PFSK-1 (cell line): ENCODE results near the gene ZSCAN22.

Source experiments
- FOXP2 ChIP-seq: optimal IDR thresholded peaks from 2 replicates; pipeline ENCODE3; 2011; ENCODE audit warnings: borderline replicate concordance, control low read depth, inconsistent platforms; ENCODE audit not compliant: insufficient read depth; ENCODE audit errors: extremely low read length, extremely low read depth
- POLR2AphosphoS5 ChIP-seq: IDR thresholded peaks from 2 replicates; pipeline ENCODE4 v1.6.1; 2012; ENCODE audit warnings: low read depth, mild to moderate bottlenecking, control low read depth, low read length, moderate library complexity
- SIN3A ChIP-seq: IDR thresholded peaks from 2 replicates; pipeline ENCODE4 v1.6.1; 2012; ENCODE audit warnings: mild to moderate bottlenecking, low read length, moderate library complexity, borderline replicate concordance; ENCODE audit not compliant: insufficient read depth
- TAF1 ChIP-seq: IDR thresholded peaks from 2 replicates; pipeline ENCODE4 v1.6.1; 2012; ENCODE audit warnings: low read length, control low read depth, borderline replicate concordance; ENCODE audit not compliant: insufficient read depth
- TF ChIP-seq, protein P1 (sequence below), 2 experiments: IDR thresholded peaks; 2 replicates each; pipeline versions ENCODE4 v1.6.1 to v1.8.0; 2011 to 2012; ENCODE audit warnings: low read depth in 2 of 2, low read length in 2 of 2, control low read depth in 1 of 2, inconsistent platforms in 1 of 2, mild to moderate bottlenecking in 1 of 2, moderate library complexity in 1 of 2; ENCODE audit not compliant: insufficient read depth in 1 of 2

The ZSCAN22 gene

GRCh38 chr19:58336820-58337219, 10.0 kb downstream of the ZSCAN22 start:
- TF ChIP-seq FOXP2: no peak
- no peak for TF ChIP-seq TAF1
- no peak for TF ChIP-seq SIN3A
- TF ChIP-seq, protein P1, sequence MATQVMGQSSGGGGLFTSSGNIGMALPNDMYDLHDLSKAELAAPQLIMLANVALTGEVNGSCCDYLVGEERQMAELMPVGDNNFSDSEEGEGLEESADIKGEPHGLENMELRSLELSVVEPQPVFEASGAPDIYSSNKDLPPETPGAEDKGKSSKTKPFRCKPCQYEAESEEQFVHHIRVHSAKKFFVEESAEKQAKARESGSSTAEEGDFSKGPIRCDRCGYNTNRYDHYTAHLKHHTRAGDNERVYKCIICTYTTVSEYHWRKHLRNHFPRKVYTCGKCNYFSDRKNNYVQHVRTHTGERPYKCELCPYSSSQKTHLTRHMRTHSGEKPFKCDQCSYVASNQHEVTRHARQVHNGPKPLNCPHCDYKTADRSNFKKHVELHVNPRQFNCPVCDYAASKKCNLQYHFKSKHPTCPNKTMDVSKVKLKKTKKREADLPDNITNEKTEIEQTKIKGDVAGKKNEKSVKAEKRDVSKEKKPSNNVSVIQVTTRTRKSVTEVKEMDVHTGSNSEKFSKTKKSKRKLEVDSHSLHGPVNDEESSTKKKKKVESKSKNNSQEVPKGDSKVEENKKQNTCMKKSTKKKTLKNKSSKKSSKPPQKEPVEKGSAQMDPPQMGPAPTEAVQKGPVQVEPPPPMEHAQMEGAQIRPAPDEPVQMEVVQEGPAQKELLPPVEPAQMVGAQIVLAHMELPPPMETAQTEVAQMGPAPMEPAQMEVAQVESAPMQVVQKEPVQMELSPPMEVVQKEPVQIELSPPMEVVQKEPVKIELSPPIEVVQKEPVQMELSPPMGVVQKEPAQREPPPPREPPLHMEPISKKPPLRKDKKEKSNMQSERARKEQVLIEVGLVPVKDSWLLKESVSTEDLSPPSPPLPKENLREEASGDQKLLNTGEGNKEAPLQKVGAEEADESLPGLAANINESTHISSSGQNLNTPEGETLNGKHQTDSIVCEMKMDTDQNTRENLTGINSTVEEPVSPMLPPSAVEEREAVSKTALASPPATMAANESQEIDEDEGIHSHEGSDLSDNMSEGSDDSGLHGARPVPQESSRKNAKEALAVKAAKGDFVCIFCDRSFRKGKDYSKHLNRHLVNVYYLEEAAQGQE (IDR thresholded peaks at IDR 0.05; ENCODE audit: insufficient read depth in 1 of 2, low read depth in 2 of 2, low read length in 2 of 2): no peak
- TF ChIP-seq POLR2AphosphoS5: no peak

GRCh38 chr19:58338336-58338735, 11.5 kb downstream of the ZSCAN22 start:
- TF ChIP-seq TAF1: no peak
- TF ChIP-seq SIN3A: no peak
- TF ChIP-seq FOXP2: no peak
- TF ChIP-seq, protein P1 (IDR thresholded peaks at IDR 0.05; ENCODE audit: insufficient read depth in 1 of 2, low read depth in 2 of 2, low read length in 2 of 2): no peak
- no peak for TF ChIP-seq POLR2AphosphoS5

DNA sequence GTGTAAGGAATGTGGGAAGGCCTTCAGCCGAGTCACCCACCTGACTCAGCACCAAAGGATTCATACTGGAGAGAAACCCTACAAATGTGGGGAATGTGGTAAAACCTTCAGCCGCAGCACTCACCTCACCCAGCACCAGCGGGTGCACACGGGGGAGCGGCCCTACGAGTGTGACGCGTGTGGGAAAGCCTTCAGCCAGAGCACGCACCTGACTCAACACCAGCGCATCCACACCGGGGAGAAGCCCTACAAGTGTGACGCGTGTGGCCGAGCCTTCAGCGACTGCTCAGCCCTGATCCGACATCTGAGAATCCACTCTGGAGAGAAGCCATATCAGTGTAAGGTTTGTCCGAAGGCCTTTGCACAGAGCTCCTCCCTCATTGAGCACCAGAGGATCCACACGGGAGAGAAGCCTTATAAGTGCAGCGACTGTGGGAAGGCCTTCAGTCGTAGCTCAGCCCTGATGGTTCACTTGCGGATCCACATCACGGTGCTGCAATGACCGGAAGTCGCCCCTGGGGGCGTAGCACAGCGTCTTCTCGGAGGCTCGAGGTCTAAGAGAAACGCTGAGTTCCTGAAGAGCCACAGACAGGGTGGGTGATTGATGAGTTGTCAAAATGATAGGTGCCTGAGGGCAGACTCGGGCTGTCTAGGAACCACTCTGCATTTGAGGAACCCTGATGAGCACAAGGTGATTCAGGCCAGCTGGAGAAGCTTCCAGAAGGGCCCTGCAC, 12.2 kb downstream of the ZSCAN22 start:
- TF ChIP-seq FOXP2: no peak
- TF ChIP-seq TAF1: no peak
- no peak for TF ChIP-seq POLR2AphosphoS5
- TF ChIP-seq, protein P1 (IDR thresholded peaks at IDR 0.05; ENCODE audit: insufficient read depth in 1 of 2, low read depth in 2 of 2, low read length in 2 of 2): no peak
- TF ChIP-seq SIN3A: no peak

- TF ChIP-seq TAF1: no peak
- TF ChIP-seq, protein P1 (IDR thresholded peaks at IDR 0.05; ENCODE audit: insufficient read depth in 1 of 2, low read depth in 2 of 2, low read length in 2 of 2): no peak
- no peak for TF ChIP-seq SIN3A
- no peak for TF ChIP-seq FOXP2
- no peak for TF ChIP-seq POLR2AphosphoS5
These were observed 18.8 kb downstream of the ZSCAN22 start for GRCh38 chr19:58345558-58345957.
